ENCODE data around the gene CUL4A.

GRCh38 chr13:113258321-113259054 is 49.1 kb downstream of the CUL4A start:
- no peak for TF ChIP-seq CTCF (tag by site-specific recombination; IDR thresholded peaks at IDR 0.05)
- TF ChIP-seq, protein P1, sequence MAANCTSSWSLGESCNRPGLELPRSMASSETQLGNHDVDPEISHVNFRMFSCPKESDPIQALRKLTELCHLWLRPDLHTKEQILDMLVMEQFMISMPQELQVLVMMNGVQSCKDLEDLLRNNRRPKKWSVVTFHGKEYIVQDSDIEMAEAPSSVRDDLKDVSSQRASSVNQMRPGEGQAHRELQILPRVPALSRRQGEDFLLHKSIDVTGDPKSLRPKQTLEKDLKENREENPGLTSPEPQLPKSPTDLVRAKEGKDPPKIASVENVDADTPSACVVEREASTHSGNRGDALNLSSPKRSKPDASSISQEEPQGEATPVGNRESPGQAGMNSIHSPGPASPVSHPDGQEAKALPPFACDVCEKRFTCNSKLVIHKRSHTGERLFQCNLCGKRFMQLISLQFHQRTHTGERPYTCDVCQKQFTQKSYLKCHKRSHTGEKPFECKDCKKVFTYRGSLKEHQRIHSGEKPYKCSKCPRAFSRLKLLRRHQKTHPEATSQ (tag by site-specific recombination; IDR thresholded peaks at IDR 0.05), result no peak
- TF ChIP-seq ZNF324 (tag by site-specific recombination; IDR thresholded peaks at IDR 0.05), result no peak
- TF ChIP-seq ZNF133 (tag by site-specific recombination; IDR thresholded peaks at IDR 0.05), result no peak
- TF ChIP-seq ZNF623 (tag by site-specific recombination; IDR thresholded peaks at IDR 0.05), result no peak
- TF ChIP-seq MEIS1 (CRISPR knock-in tag; IDR thresholded peaks at IDR 0.05; ENCODE audit: borderline replicate concordance), result no peak
- TF ChIP-seq, protein P2, sequence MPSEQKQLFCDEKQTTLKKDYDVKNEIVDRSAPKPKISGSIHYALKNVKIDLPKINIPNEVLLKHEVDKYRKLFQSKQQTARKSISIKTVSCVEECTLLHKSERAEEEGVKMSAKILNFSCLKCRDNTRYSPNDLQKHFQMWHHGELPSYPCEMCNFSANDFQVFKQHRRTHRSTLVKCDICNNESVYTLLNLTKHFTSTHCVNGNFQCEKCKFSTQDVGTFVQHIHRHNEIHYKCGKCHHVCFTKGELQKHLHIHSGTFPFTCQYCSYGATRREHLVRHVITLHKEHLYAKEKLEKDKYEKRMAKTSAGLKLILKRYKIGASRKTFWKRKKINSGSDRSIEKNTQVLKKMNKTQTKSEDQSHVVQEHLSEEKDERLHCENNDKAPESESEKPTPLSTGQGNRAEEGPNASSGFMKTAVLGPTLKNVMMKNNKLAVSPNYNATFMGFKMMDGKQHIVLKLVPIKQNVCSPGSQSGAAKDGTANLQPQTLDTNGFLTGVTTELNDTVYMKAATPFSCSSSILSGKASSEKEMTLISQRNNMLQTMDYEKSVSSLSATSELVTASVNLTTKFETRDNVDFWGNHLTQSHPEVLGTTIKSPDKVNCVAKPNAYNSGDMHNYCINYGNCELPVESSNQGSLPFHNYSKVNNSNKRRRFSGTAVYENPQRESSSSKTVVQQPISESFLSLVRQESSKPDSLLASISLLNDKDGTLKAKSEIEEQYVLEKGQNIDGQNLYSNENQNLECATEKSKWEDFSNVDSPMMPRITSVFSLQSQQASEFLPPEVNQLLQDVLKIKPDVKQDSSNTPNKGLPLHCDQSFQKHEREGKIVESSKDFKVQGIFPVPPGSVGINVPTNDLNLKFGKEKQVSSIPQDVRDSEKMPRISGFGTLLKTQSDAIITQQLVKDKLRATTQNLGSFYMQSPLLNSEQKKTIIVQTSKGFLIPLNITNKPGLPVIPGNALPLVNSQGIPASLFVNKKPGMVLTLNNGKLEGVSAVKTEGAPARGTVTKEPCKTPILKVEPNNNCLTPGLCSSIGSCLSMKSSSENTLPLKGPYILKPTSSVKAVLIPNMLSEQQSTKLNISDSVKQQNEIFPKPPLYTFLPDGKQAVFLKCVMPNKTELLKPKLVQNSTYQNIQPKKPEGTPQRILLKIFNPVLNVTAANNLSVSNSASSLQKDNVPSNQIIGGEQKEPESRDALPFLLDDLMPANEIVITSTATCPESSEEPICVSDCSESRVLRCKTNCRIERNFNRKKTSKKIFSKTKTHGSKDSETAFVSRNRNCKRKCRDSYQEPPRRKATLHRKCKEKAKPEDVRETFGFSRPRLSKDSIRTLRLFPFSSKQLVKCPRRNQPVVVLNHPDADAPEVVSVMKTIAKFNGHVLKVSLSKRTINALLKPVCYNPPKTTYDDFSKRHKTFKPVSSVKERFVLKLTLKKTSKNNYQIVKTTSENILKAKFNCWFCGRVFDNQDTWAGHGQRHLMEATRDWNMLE (tag by site-specific recombination; conservative IDR thresholded peaks at IDR 0.05; ENCODE audit: low read depth), result no peak
- no peak for TF ChIP-seq IKZF3 (tag by site-specific recombination; IDR thresholded peaks at IDR 0.05)
- no peak for TF ChIP-seq GFI1B (tag by site-specific recombination; IDR thresholded peaks at IDR 0.05)
- TF ChIP-seq HOXA7 (CRISPR knock-in tag; IDR thresholded peaks at IDR 0.05; ENCODE audit: borderline replicate concordance), result no peak
- no peak for TF ChIP-seq ZNF544 (tag by site-specific recombination; IDR thresholded peaks at IDR 0.05)
- no peak for TF ChIP-seq ZNF16 (tag by site-specific recombination; IDR thresholded peaks at IDR 0.05; ENCODE audit: low read depth)
- TF ChIP-seq PBX3 (CRISPR knock-in tag; IDR thresholded peaks at IDR 0.05), result no peak
- TF ChIP-seq ZNF280C (tag by site-specific recombination; IDR thresholded peaks at IDR 0.05), result no peak
